CD4-positive, alpha-beta T cell treated with Interleukin-10 for 1 hour (primary cell): ENCODE data around the gene FBXL3.

ENCODE experiments used
- DNase-seq: peaks from one replicate; pipeline ENCODE4 v3.0.0-alpha.2; 2020

FBXL3 gene

GRCh38 chr13:77026861-77027621 is at the start of gene FBXL3:
FBXL3 (minus strand) TSS chr13:77027159; CDS start chr13:77021860, 5,299 bp downstream.
- DNase-seq, result peak; percentile 88

GRCh38 chr13:77067519-77067918 is 40.6 kb upstream of the FBXL3 start:
- no peak for DNase-seq

- DNase-seq, result no peak
Measured at GRCh38 chr13:77065461-77066147, 38.6 kb upstream of the FBXL3 start.

GRCh38 chr13:77062097-77062496 is 35.1 kb upstream of the FBXL3 start:
- DNase-seq, result no peak

GRCh38 chr13:77061362-77061761 is 34.4 kb upstream of the FBXL3 start:
- DNase-seq, result no peak

- no peak for DNase-seq
Measured at GRCh38 chr13:77056886-77057285, 29.9 kb upstream of the FBXL3 start.

GRCh38 chr13:77056382-77056781 is 29.4 kb upstream of the FBXL3 start:
- no peak for DNase-seq

GRCh38 chr13:77055158-77055557 is 28.2 kb upstream of the FBXL3 start:
- DNase-seq, result no peak

- no peak for DNase-seq
Measured at GRCh38 chr13:77053192-77053591, 26.2 kb upstream of the FBXL3 start.

- no peak for DNase-seq
Measured at GRCh38 chr13:77048681-77049080, 21.7 kb upstream of the FBXL3 start.

GRCh38 chr13:77047649-77048343 is 20.8 kb upstream of the FBXL3 start:
- DNase-seq, result no peak

GRCh38 chr13:77042566-77043177 is 15.7 kb upstream of the FBXL3 start:
- no peak for DNase-seq

GRCh38 chr13:77040835-77041234 is 13.9 kb upstream of the FBXL3 start:
- no peak for DNase-seq

- DNase-seq, result no peak
Measured at GRCh38 chr13:77040076-77040475, 13.1 kb upstream of the FBXL3 start.

- DNase-seq, result no peak
Measured at GRCh38 chr13:77038907-77039480, 12.0 kb upstream of the FBXL3 start.

- DNase-seq, result no peak
Measured at GRCh38 chr13:77036279-77036678, 9.3 kb upstream of the FBXL3 start.

GRCh38 chr13:77034881-77035280 is 7.9 kb upstream of the FBXL3 start:
- no peak for DNase-seq

GRCh38 chr13:77033717-77034302 is 6.9 kb upstream of the FBXL3 start:
- DNase-seq, result no peak

GRCh38 chr13:77031656-77032243 is 4.8 kb upstream of the FBXL3 start:
- no peak for DNase-seq

- DNase-seq, result no peak
Measured at GRCh38 chr13:77029436-77029835, 2.5 kb upstream of the FBXL3 start.

GRCh38 chr13:77028202-77028601 is 1.2 kb upstream of the FBXL3 start:
- no peak for DNase-seq

GRCh38 chr13:77026255-77026860 is 601 bp downstream of the FBXL3 start:
- peak; percentile 84 for DNase-seq
